SHP77 (cell line): ENCODE measurements around the gene UFM1.
"Not testable (repeated sequence)": the region's sequence is repeated elsewhere in the genome, so short reads cannot be mapped to it uniquely, and the experiment has no call there.

ENCODE experiments used
- DNase-seq, 2 experiments: peaks; one replicate each; lab custom pipeline; 2025; lab: John Stamatoyannopoulos, UW

UFM1 gene

GRCh38 chr13:38349390-38350113, at the start of gene UFM1:
Gene UFM1, plus strand, starts transcription at chr13:38349851. Its CDS starts 69 bp downstream, at chr13:38349920.
- DNase-seq = peak; percentile 82 to 86

- no peak for DNase-seq
Observed at GRCh38 chr13:38301236-38301635, 48.4 kb upstream of the UFM1 start.

- DNase-seq = no peak
Observed at GRCh38 chr13:38303816-38304320, 45.8 kb upstream of the UFM1 start.

GRCh38 chr13:38308736-38309135, 40.9 kb upstream of the UFM1 start:
- no peak for DNase-seq

- DNase-seq = no peak
Observed at GRCh38 chr13:38309397-38309796, 40.3 kb upstream of the UFM1 start.

GRCh38 chr13:38311175-38311574, 38.5 kb upstream of the UFM1 start:
- not testable (repeated sequence) for DNase-seq

- DNase-seq = no peak
Observed at GRCh38 chr13:38316129-38316528, 33.5 kb upstream of the UFM1 start.

GRCh38 chr13:38321654-38322053, 28.0 kb upstream of the UFM1 start:
- no peak for DNase-seq

- DNase-seq = no peak
Observed at GRCh38 chr13:38325426-38325825, 24.2 kb upstream of the UFM1 start.

GRCh38 chr13:38328699-38329098, 21.0 kb upstream of the UFM1 start:
- no peak for DNase-seq

GRCh38 chr13:38334845-38335244, 14.8 kb upstream of the UFM1 start:
- no peak for DNase-seq

- DNase-seq = no peak
Observed at GRCh38 chr13:38338089-38338488, 11.6 kb upstream of the UFM1 start.

- DNase-seq = no peak
Observed at GRCh38 chr13:38340624-38341023, 9.0 kb upstream of the UFM1 start.

GRCh38 chr13:38341149-38341692, 8.4 kb upstream of the UFM1 start:
- DNase-seq = no peak

GRCh38 chr13:38346764-38347163, 2.9 kb upstream of the UFM1 start:
- DNase-seq = no peak

- DNase-seq = no peak
Observed at GRCh38 chr13:38348861-38349389, 726 bp upstream of the UFM1 start.

- DNase-seq = peak; percentile 12 to 55
Observed at GRCh38 chr13:38350114-38350617, 515 bp downstream of the UFM1 start.

GRCh38 chr13:38355595-38356119, 6.0 kb downstream of the UFM1 start:
- no peak for DNase-seq

GRCh38 chr13:38358684-38359083, 9.0 kb downstream of the UFM1 start:
- no peak for DNase-seq

- no peak for DNase-seq
Observed at GRCh38 chr13:38361542-38362262, 12.1 kb downstream of the UFM1 start.

GRCh38 chr13:38363219-38363618, 13.6 kb downstream of the UFM1 start:
- no peak for DNase-seq

GRCh38 chr13:38363746-38364145, 14.1 kb downstream of the UFM1 start:
- DNase-seq = not testable (repeated sequence)
